ENCODE measurements around the gene PIEZO2.

GRCh38 chr18:11145413-11146191 is 3.8 kb downstream of the PIEZO2 start:
- TF ChIP-seq CTCF (conservative IDR thresholded peaks at IDR 0.05; ENCODE audit: low read depth, low read length) (no peak), EZH2 (IDR thresholded peaks at IDR 0.05; ENCODE audit: borderline replicate concordance, low read depth, low read length, poor library complexity, severe bottlenecking) (no peak)
